SK-N-MC (cell line): ENCODE measurements around the gene GPRIN1.

Experiments
- EZH2 ChIP-seq: fragments of 200-600 bp; sonication (generic); IDR thresholded peaks from one replicate; pipeline ENCODE4 v1.6.1; 2017; ENCODE audit warnings: antibody characterized with exemption
- POLR2AphosphoS5 ChIP-seq: IDR thresholded peaks from 2 replicates; pipeline ENCODE4 v1.6.1; 2012; ENCODE audit warnings: mild to moderate bottlenecking, low read depth, low read length, borderline replicate concordance

GRCh38 chr5:176596689-176597416 lies 13.1 kb downstream of the GPRIN1 start:
- TF ChIP-seq POLR2AphosphoS5 = no peak
- no peak for TF ChIP-seq EZH2
